ENCODE data around the gene ABO.
A peak's percentile ranks its signal among the peaks of the same experiment; 100 is the strongest.
"Not testable (repeated sequence)": the region's sequence is repeated elsewhere in the genome, so short reads cannot be mapped to it uniquely, and the experiment has no call there.

ABO gene

DNA sequence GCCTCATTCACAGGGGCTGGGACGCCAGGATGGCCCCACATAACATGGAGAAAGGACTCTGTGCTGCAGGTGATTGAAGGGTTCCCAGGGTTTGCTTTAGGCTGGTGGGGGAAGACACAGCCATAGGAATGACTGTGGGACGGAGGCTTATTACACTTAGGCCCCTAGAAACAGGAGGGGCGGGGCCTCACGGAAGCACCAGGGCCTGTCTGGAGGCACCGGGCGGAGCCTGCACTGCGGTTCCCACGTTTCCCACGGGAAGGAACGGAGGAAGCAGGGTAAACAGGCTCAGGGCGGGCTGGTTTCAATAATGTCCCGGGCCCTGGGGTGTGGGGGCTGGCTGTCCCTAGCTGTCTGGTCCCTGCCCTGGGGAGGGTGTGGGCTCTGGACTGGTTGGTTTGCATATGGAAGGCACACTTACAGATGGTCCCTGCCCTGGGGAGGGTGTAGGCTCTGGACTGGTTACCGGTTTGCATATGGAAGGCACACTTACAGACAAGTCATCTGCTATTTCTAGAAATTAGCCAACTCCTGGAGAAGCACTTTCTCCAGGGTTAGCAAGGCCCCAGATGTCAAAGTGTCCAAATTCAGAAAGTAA is 51.7 kb downstream of the ABO start:
- DNase-seq, result not testable (repeated sequence)

DNA sequence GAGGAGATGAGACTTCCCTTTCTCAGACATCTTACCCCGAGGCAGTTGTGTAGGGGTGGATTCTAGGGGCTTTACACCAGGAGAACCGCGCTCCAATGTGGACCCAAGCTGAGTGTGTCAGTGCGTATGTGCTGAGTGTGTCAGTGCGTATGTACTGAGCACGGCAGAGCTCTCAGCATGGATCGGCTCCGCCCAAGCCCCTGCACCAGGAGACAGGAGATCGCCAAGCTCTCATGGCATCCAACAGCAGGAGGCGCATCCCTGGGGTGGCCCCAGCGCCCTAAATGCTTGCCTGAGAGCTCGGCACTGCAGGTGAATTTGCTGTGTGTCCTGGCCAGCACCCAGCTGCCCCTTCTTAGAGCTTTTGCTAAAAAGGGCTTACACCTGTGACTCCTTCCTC is 53.0 kb downstream of the ABO start:
- DNase-seq, result not testable (repeated sequence)

GRCh38 chr9:133221177-133221809 is 53.7 kb downstream of the ABO start:
- no peak for DNase-seq

DNA sequence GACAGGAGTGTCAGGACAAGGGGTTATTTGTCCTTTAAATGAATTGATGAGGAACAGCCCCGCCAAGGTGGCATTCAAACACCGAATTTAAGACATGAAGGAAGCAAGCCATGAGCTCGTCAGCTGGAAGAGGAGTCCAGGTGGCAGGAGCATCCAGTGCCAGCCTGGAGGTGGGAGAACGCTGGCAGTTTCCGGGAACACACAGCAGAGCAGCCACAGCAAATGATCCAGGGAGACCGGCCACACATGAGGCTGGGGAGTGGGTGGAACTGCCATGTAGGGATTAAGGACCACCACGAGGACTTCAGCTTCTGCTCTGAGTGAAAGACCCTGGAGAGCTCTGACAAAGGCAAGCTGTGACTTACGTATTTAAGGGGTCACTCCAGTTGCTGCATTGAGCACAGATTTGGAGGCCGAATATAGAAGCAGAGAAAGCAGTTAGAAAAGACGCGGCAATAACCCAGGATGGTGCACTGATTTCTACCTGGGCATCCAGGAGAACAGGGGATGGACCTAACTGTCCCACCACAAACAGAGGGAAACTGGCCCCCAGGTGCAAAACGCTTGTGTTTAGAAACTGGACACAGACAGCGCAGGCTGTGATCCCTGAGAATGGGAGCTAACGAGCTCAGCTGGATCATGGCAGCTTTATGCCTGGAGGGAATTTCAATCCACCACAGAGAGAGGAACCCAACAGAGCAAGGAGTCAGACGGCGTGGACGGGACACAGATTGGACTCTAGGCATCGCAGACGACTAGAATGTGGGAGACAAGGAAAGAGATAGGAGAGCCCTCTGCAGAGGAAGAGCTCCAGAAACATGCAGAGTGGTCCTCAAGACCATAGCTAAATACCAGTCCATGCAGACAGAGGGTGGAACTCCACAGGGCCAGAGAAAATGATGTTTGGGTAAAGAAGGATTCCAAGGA is 56.7 kb downstream of the ABO start:
- DNase-seq, result not testable (repeated sequence)

- DNase-seq, result not testable (repeated sequence)
These were observed 57.5 kb downstream of the ABO start for GRCh38 chr9:133217333-133217988.

DNA sequence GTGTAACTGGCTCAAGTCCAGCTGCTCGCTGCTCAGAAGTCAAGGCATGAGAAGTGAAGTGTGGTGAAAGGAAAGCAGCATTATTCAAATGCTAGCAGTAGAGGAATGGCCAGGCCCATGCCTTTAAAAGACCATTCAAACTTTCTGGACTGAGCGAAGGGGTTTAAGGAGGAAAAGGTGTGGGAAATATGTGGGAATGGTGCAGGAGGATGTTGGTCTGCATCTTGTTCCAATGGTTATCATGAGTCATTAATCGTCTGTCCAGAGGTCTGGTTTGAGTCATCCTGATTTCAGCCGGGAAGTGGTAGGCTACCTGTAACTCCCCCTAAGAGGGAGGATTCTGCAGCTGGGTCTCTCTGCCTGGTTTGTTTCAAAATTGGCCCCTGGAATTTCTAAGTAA is 60.7 kb downstream of the ABO start:
- not testable (repeated sequence) for DNase-seq

- DNase-seq, result no peak
These were observed 64.4 kb downstream of the ABO start for GRCh38 chr9:133210609-133211008.

DNA sequence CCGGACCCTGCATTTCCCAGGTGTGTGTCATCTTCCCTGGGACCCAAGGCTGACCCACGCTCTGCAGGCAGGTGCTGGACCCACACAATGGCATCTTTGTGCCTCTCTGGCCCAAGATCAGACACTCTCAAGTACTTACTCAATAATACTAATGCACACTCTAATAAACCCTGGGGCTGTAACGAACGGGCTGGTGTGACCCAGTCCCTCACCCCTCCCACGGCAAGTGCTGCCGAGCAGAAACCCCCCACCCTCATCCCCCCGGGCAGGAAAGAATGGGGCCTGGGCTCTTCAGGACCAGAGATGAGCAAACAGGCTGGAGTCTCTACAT is 64.8 kb downstream of the ABO start:
- DNase-seq, result peak; percentile 4

DNA sequence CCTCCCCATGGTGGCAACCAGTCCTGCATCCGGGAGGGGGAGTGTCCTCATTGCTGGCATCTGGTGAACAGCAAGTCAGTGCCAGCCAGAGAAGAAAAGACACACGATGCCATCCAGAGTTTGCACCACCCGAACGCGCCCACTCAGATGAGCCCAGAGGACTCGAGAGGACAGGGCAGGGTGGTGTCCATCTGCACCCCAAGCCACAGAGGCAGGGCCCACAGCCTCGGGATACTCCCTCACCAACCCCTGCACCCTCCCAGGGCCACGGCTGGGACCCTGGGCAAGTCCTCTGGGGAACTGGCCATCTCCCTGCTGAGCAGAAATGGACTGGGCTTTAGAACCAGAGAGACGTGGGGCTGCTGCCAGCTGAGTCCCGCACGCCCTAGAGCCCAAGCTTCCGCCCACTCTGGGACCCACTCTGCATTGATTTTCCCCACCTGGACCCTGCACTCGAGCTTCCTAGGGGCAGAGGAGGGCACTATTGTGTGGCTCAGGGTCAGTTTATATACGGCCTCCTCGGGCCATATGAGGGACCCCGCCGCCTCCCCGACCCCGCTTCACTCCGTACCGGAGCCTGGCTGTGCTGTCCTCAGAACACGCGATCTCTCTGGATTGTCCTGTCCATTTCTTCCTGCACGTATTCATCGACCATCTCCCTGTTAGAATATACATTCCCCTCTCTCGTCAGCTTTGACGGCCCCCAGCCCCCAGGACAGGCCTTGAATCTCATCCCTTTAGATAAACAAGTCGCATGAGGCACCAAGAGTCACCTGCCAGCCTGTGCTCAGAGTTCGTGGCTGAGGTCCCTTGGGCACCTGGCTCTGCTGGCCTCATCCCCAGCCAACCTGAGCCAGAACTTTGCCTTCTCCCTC is 65.4 kb downstream of the ABO start:
- DNase-seq, result not testable (repeated sequence)

DNA sequence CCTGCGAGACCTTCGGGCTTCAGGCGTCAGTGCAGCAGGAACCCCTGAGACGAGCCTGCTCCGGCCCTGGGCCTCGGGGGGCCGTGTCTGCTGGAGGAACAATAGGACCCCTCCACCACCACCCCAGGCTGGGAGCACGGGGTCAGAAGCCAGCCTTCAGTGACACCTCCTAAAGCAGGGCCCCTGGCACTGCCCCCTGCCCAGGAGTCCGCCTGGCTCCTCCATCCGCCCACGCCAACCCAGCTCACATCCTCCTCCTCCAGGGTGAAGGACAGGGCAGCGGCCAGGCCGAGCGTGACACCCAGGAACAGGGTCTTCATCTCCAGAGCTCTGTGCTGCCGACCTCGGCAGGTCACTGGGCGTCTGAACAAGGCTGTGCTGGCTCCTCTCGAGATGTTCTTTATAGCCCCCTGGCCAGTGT is 66.1 kb downstream of the ABO start, which contains the start of gene OBP2B:
Gene OBP2B, minus strand, starts transcription at position 371 of the 421 bp plus-strand sequence. Its CDS starts 51 bp downstream, at position 320.
- DNase-seq, result not testable (repeated sequence)

DNA sequence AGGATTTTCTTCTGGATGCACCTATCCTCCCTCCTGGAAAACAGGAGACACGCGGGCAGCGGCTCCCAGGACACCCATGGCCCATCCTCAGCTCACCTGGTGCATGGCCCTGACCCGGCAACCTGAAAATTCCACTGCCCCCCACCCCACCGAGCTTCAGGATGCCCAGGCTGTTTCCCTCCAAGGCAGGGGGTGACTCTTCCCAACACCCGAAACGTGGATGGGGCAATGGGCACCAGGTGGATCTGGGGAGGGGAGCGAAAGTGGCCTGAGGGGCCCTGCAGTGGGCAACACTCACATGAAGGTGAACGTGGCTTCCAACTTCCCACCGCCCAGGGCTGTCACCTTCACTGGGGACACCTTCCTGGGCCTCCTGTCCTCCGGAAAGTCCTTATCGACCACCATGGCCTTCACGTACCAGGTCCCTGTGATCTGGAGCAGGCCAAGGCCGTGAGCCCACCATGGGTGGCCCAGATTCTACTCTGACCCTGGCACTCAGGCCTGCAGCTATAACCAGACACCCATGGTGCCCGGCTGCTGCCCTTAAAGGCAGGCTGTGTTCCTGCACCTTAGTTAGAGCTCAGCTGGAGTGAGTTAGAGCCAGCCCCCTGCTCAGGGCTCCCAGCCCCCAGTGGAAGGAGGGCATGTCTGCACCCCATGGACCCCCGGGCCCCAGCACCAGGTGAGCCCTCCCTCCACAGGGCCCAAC is 66.7 kb downstream of the ABO start:
- DNase-seq, result not testable (repeated sequence)

- no peak for DNase-seq
These were observed 67.3 kb downstream of the ABO start for GRCh38 chr9:133207540-133208170.

DNA sequence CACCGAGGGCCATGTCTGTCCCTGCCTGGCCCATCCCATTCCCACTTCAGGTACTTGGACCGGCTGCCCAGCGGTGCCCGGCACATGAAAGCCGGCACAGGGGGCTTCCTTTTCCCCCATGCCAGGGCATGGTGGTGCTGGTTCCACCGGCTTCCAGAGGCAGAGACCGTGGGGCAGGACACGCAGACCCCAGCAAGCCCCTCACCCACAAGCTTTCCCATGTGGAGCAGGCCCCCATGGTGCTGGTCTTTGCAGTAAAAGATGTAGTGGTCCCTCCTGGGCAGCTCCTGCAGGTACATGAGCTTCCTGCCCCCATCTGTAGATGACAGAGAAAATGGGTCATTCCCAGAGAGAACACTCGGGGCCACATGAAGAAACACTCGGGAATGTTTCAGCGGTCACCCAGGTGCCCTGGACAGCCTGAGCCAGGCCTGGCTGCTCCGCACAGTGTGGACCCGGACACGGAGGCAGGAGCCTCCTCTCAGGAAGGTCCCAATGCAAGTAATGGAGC is 67.9 kb downstream of the ABO start:
- DNase-seq, result no peak

- no peak for DNase-seq
These were observed 68.7 kb downstream of the ABO start for GRCh38 chr9:133205996-133206931.

- DNase-seq, result not testable (repeated sequence)
These were observed 69.5 kb downstream of the ABO start for GRCh38 chr9:133205481-133205887.

All from NCI-H1105 treated with DMSO at 0.1 percent for 48 hours (cell line).